HEK293T (cell line): ENCODE data around the gene UGT1A6.

Experiments used
- ARNT ChIP-seq: fragments of 450-650 bp; IDR thresholded peaks from 2 replicates; pipeline ENCODE4 v1.6.1; 2017; ENCODE audit warnings: mild to moderate bottlenecking
- BHLHE40 ChIP-seq: fragments of 450-650 bp; IDR thresholded peaks from 2 replicates; pipeline ENCODE4 v1.6.1; 2016; ENCODE audit warnings: mild to moderate bottlenecking, moderate library complexity, borderline replicate concordance
- CTBP1 ChIP-seq: fragments of 450-650 bp; IDR thresholded peaks from 2 replicates; pipeline ENCODE4 v1.6.1; 2016; ENCODE audit warnings: borderline replicate concordance
- ELF4 ChIP-seq: fragments of 450-650 bp; IDR thresholded peaks from 2 replicates; pipeline ENCODE4 v1.6.1; 2017; ENCODE audit warnings: antibody characterized with exemption
- FOXK2 ChIP-seq: fragments of 450-650 bp; IDR thresholded peaks from 2 replicates; pipeline ENCODE4 v1.6.1; 2016; ENCODE audit warnings: mild to moderate bottlenecking
- FOXM1 ChIP-seq: fragments of 450-650 bp; IDR thresholded peaks from 2 replicates; pipeline ENCODE4 v1.6.1; 2017; ENCODE audit warnings: mild to moderate bottlenecking, borderline replicate concordance
- HDGF ChIP-seq: fragments of 450-650 bp; IDR thresholded peaks from 2 replicates; pipeline ENCODE4 v1.6.1; 2017; ENCODE audit warnings: antibody characterized with exemption, borderline replicate concordance
- LEF1 ChIP-seq: fragments of 450-650 bp; IDR thresholded peaks from 2 replicates; pipeline ENCODE4 v1.6.1; 2017; ENCODE audit warnings: mild to moderate bottlenecking, borderline replicate concordance
- SP1 ChIP-seq: fragments of 450-650 bp; IDR thresholded peaks from 2 replicates; pipeline ENCODE4 v1.6.1; 2017
- SUZ12 ChIP-seq: fragments of 450-650 bp; IDR thresholded peaks from 2 replicates; pipeline ENCODE4 v1.6.1; 2016; ENCODE audit warnings: mild to moderate bottlenecking
- ZNF384 ChIP-seq: fragments of 450-650 bp; IDR thresholded peaks from 2 replicates; pipeline ENCODE4 v1.6.1; 2016
- TF ChIP-seq, protein P1 (sequence below): fragments of 450-650 bp; IDR thresholded peaks from 2 replicates; pipeline ENCODE4 v1.6.1; 2016

GRCh38 chr2:233747283-233747544 is 54.5 kb downstream of the UGT1A6 start:
- no peak for TF ChIP-seq SP1
- TF ChIP-seq, protein P1, sequence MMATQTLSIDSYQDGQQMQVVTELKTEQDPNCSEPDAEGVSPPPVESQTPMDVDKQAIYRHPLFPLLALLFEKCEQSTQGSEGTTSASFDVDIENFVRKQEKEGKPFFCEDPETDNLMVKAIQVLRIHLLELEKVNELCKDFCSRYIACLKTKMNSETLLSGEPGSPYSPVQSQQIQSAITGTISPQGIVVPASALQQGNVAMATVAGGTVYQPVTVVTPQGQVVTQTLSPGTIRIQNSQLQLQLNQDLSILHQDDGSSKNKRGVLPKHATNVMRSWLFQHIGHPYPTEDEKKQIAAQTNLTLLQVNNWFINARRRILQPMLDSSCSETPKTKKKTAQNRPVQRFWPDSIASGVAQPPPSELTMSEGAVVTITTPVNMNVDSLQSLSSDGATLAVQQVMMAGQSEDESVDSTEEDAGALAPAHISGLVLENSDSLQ, result no peak
- no peak for TF ChIP-seq FOXM1
- no peak for TF ChIP-seq SUZ12
- TF ChIP-seq HDGF, result no peak
- TF ChIP-seq LEF1, result no peak
- TF ChIP-seq CTBP1, result no peak
- no peak for TF ChIP-seq ARNT
- TF ChIP-seq BHLHE40, result no peak
- no peak for TF ChIP-seq FOXK2
- TF ChIP-seq ZNF384, result no peak
- no peak for TF ChIP-seq ELF4
